Liver (tissue), 9 donors: ENCODE results near the gene LRRC71. TPM values are rescaled to one million over a fixed set of nuclear protein-coding genes. Genes with fewer than 3 reads are reported as not detected.

Experiments
- DNase-seq: peaks from one replicate; pipeline ENCODE4 v3.0.0-alpha.2; 2017; ENCODE audit warnings: low spot score
- H3K27ac ChIP-seq, 2 donors: one replicate each; pipeline ENCODE4 v1.7.0; 2013; ENCODE audit warnings: inconsistent platforms in 2 of 2, low read length in 2 of 2, control low read depth in 1 of 2, low read depth in 1 of 2, mild to moderate bottlenecking in 1 of 2
- H3K27me3 ChIP-seq, 4 donors: one replicate each; pipeline versions ENCODE4 v1.6.1 to v1.7.0; 2013; ENCODE audit warnings: low read length in 3 of 4, inconsistent platforms in 1 of 4, mild to moderate bottlenecking in 1 of 4, moderate library complexity in 1 of 4; ENCODE audit not compliant: control insufficient read depth in 4 of 4, insufficient read depth in 4 of 4
- H3K36me3 ChIP-seq, 4 donors: one replicate each; pipeline versions ENCODE4 v1.6.1 to v1.7.0; 2013; ENCODE audit warnings: low read length in 3 of 4, mild to moderate bottlenecking in 3 of 4, low read depth in 1 of 4, moderate library complexity in 1 of 4; ENCODE audit not compliant: control insufficient read depth in 4 of 4, insufficient read depth in 3 of 4
- H3K4me1 ChIP-seq, 4 donors: one replicate each; pipeline versions ENCODE4 v1.6.1 to v1.7.0; 2013; ENCODE audit warnings: low read length in 3 of 4, mild to moderate bottlenecking in 3 of 4, moderate library complexity in 1 of 4; ENCODE audit not compliant: control insufficient read depth in 4 of 4, insufficient read depth in 4 of 4
- H3K4me3 ChIP-seq, 3 donors: one replicate each; pipeline versions ENCODE4 v1.6.1 to v1.7.0; 2013; ENCODE audit warnings: low read length in 3 of 3, control low read depth in 1 of 3, low read depth in 1 of 3, mild to moderate bottlenecking in 1 of 3
- H3K9ac ChIP-seq, 2 donors: one replicate each; pipeline ENCODE4 v1.7.0; 2013; ENCODE audit warnings: low read length in 2 of 2, mild to moderate bottlenecking in 2 of 2, moderate library complexity in 2 of 2, control low read depth in 1 of 2, low read depth in 1 of 2
- H3K9me3 ChIP-seq, 4 donors: one replicate each; pipeline versions ENCODE4 v1.6.1 to v1.7.0; 2013; ENCODE audit warnings: low read length in 3 of 4; ENCODE audit not compliant: control insufficient read depth in 4 of 4
- FOXA2 ChIP-seq: IDR thresholded peaks from 2 replicates; pipeline ENCODE4 v1.6.1; 2016; ENCODE audit warnings: antibody characterized with exemption
- HNF4A ChIP-seq, 2 donors: conservative IDR thresholded peaks; 2 replicates each; pipeline ENCODE4 v1.6.1; 2016; ENCODE audit warnings: antibody characterized with exemption in 2 of 2, mild to moderate bottlenecking in 2 of 2
- HNF4G ChIP-seq: IDR thresholded peaks from 2 replicates; pipeline ENCODE4 v1.6.1; 2016; ENCODE audit warnings: antibody characterized with exemption
- JUND ChIP-seq, 2 donors: IDR thresholded peaks; 2 replicates each; pipeline ENCODE4 v1.6.1; 2016; ENCODE audit warnings: antibody characterized with exemption in 2 of 2
- REST ChIP-seq: IDR thresholded peaks from 2 replicates; pipeline ENCODE4 v1.6.1; 2016; ENCODE audit warnings: antibody characterized with exemption, mild to moderate bottlenecking
- RXRA ChIP-seq, 2 donors: IDR thresholded peaks; 2 replicates each; pipeline ENCODE4 v1.6.1; 2017 to 2018; ENCODE audit warnings: antibody characterized with exemption in 2 of 2, mild to moderate bottlenecking in 1 of 2
- SP1 ChIP-seq: IDR thresholded peaks from 2 replicates; pipeline ENCODE4 v1.6.1; 2018; ENCODE audit warnings: antibody characterized with exemption, mild to moderate bottlenecking
- ZBTB33 ChIP-seq: IDR thresholded peaks from 2 replicates; pipeline ENCODE4 v1.6.1; 2016; ENCODE audit warnings: antibody characterized with exemption
- WGBS: extraction: QIAGEN DNeasy Blood & Tissue Kit; methylation state at CpG from one replicate; pipeline ENCODE4 v1.1.7; 2013; 5-methylcytosine and 5-hydroxymethylcytosine counted together
- polyA plus RNA-seq, 2 donors: library from polyadenylated mRNA; stranded (reverse) in 1 of 2; unstranded in 1 of 2; fragments of 200-250 nt in 1 of 2; fragments of >200 nt in 1 of 2; fragmentation: Nextera tagmentation in 1 of 2; extraction: Ambion mirVana in 1 of 2; gene quantifications; one replicate each; pipeline versions ENCODE4 v1.2.1 to v1.2.3, GENCODE V29; 2013 to 2015
- total RNA-seq, 2 donors: library from RNA; depleted of rRNA; stranded (reverse); fragments of >200 nt; gene quantifications; one replicate each; pipeline ENCODE4 v1.2.3, GENCODE V29; 2014
- TF ChIP-seq, protein P1 (sequence below): IDR thresholded peaks from 2 replicates; pipeline ENCODE4 v1.6.1; 2016; ENCODE audit warnings: antibody characterized with exemption
- donor health status: healthy.
- donor health status: healthy.
- donor health status: healthy.
- donor health status: healthy.
- donor health status: healthy.

The LRRC71 gene
- total and polyA plus RNA-seq, 4 donors, result 0.10 TPM; not detected in 3

DNA sequence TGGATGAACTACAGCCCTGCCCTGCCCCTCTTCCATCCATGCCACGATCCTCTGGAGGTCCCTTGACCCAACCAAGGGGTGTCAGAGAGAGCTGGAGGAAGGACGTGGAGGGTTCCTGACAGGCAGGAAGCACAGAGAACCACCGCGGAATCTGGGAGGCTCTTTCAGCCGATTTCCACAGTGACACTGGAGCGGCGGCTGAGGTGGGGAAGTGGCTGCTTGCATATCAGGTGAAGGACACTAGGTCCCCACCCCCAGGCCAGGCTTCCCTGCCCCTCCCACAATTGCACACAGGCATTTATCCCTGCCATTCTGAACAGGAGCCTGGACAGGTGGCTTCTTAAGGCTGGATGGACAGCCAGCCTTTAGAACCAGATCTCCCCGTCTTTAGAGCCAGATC is 17.5 kb downstream of the LRRC71 start:
- no peak for TF ChIP-seq RXRA (IDR thresholded peaks at IDR 0.05)
- no peak for TF ChIP-seq REST
- no peak for TF ChIP-seq JUND (IDR thresholded peaks at IDR 0.05)
- no peak for TF ChIP-seq HNF4G
- WGBS, result 83% methylated on average over 8 of the region's 8 CpGs
- H3K4me1 ChIP-seq, result no peaks in the 10 kb centered on the region
- no peak overlapping the region for H3K9ac ChIP-seq
- H3K36me3 ChIP-seq, result peaks cover 15 to 73% (median 42%) of the 10 kb centered on the region in 4 donors
- no peaks in the 10 kb centered on the region for H3K9me3 ChIP-seq
- no peak for DNase-seq
- no peak overlapping the region for H3K4me3 ChIP-seq
- no peak overlapping the region for H3K27ac ChIP-seq
- H3K27me3 ChIP-seq, result no peaks in the 10 kb centered on the region

DNA sequence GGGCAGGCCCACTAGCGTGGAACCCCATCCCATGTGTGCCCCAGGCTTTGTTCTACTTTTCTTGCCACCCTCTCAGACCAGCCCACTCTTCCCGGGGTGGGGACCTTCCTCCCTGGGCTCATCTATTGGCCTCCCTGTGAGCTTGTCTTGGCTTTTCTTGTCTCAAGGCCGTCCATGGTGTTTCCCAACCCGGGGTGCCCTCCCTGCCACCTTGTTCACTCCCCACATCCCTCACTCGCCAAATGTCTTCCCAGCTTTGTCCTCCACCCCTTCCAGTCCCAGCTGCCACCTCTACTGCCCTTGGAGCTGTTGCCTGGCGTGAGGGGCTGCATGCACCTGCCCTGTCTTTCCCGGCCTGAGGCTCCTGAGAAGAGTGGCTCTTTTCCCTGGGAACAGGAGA is 18.4 kb downstream of the LRRC71 start:
- no peaks in the 10 kb centered on the region for H3K4me1 ChIP-seq
- no peak for TF ChIP-seq FOXA2
- no peak for TF ChIP-seq JUND (IDR thresholded peaks at IDR 0.05)
- no peak for DNase-seq
- H3K27ac ChIP-seq, result no peak overlapping the region
- no peaks in the 10 kb centered on the region for H3K9me3 ChIP-seq
- H3K36me3 ChIP-seq, result peaks cover 16 to 79% (median 45%) of the 10 kb centered on the region in 4 donors
- whole genome bisulfite sequencing, result 90% methylated on average over 7 of the region's 7 CpGs
- no peak overlapping the region for H3K9ac ChIP-seq
- H3K4me3 ChIP-seq, result no peak overlapping the region
- no peaks in the 10 kb centered on the region for H3K27me3 ChIP-seq

DNA sequence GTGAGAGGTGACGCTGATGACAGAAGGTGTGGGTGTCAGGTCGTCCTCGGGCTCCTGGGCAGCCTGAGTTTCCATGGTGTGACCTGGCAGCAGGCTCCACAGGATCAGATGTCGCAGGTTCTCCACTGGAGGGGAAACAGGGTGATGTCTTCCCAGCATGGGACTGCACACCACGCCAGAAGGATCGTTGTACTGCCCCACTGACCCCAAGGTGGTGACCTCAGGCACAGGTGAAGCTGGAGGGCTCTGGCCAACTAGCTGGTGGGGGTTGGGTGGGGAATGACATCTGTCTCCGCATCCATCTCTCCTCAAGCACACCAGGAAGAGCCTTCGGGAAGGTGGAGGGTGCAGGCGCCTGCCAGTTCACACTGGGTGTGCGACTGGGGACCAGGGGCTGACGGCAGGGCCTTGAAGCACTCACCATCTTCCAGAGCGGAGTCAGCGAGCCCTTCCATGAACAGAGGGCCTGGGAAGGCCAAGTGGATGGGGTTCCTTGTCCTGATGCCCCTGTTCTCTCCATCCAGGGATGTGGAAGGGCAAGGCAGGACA is 19.4 kb downstream of the LRRC71 start:
- Histone ChIP-seq H3K4me3 (no peak overlapping the region), H3K4me1 (no peaks in the 10 kb centered on the region), H3K36me3 (peaks cover 19 to 90% (median 47%) of the 10 kb centered on the region in 4 donors), H3K9ac (no peak overlapping the region), H3K27me3 (no peaks in the 10 kb centered on the region), H3K27ac (no peak overlapping the region), H3K9me3 (no peaks in the 10 kb centered on the region)
- no peak for TF ChIP-seq HNF4A (conservative IDR thresholded peaks at IDR 0.05)
- TF ChIP-seq, protein P1, sequence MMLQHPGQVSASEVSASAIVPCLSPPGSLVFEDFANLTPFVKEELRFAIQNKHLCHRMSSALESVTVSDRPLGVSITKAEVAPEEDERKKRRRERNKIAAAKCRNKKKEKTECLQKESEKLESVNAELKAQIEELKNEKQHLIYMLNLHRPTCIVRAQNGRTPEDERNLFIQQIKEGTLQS, result no peak
- TF ChIP-seq ZBTB33, result no peak
- no peak for TF ChIP-seq JUND (IDR thresholded peaks at IDR 0.05)
- no peak for TF ChIP-seq SP1
- whole genome bisulfite sequencing, result 90% methylated on average over 13 of the region's 13 CpGs
- DNase-seq, result no peak
